Measurements from ENCODE around the gene CRELD1.
A peak's percentile ranks its signal among the peaks of the same experiment; 100 is the strongest.

Gene CRELD1

GRCh38 chr3:9970020-9970652, 36.5 kb downstream of the CRELD1 start:
- in situ Hi-C loops (cut with HindIII; ENCODE audit: low sequenced_read_pairs): no loop called here

DNA sequence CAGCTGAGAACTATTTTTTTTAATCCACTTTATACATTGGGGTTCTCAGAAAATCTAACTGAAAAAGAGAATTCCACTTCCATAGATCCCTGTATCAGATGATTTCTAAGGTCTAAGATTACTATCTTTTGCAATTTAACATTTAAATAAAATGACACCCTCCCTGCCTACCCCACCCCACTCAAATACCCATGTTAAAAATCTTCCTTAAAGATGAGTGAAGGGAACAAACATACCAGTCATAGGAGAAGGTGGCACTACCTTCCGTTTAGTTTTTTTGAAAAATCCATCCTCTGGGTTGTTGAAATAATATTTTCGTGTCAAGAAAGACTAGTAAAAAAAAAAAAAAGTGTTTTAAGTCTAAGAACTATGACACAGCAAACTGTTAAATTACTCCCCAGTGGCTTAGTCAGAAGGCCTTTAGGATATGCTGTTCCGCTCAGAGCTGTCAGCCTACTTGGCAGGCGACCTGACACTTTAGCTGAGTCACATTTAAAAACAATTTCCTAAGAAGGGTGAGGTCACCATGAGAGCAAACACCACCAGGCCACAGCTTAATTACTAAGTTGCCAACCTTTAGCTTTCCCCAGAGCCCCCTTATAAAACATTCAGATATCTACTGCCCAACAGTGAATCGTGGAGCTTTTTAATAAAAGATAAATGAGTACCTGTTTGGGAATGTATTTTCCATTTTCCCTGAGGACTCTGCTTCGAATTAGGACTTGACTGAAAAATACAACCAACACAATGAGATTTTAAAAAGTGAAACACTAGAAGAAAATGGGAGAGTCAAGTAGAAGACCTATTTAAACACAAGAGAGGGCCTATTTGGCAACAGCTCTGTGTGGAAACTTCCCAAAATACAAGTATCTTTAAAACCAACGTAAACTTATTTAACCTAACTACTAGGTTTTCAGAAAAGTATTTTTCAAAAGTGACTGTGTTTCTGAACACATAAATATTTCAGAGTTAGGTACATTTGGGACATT, 43.4 kb downstream of the CRELD1 start:
- peak; percentile 96 for DNase-seq (ENCODE audit: low read depth, low spot score)
- TF ChIP-seq, protein P1, sequence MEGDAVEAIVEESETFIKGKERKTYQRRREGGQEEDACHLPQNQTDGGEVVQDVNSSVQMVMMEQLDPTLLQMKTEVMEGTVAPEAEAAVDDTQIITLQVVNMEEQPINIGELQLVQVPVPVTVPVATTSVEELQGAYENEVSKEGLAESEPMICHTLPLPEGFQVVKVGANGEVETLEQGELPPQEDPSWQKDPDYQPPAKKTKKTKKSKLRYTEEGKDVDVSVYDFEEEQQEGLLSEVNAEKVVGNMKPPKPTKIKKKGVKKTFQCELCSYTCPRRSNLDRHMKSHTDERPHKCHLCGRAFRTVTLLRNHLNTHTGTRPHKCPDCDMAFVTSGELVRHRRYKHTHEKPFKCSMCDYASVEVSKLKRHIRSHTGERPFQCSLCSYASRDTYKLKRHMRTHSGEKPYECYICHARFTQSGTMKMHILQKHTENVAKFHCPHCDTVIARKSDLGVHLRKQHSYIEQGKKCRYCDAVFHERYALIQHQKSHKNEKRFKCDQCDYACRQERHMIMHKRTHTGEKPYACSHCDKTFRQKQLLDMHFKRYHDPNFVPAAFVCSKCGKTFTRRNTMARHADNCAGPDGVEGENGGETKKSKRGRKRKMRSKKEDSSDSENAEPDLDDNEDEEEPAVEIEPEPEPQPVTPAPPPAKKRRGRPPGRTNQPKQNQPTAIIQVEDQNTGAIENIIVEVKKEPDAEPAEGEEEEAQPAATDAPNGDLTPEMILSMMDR (IDR thresholded peaks at IDR 0.05; ENCODE audit: low read depth, low read length): no peak
- no peak overlapping the region for H3K4me3 ChIP-seq (ENCODE audit: low read depth, low read length)
- in situ Hi-C loops (cut with HindIII; ENCODE audit: low sequenced_read_pairs): no loop called here

More at GRCh38 chr3:9970020-9970652, 36.5 kb downstream of the CRELD1 start:
- no peak overlapping the region for H3K4me3 ChIP-seq (ENCODE audit: low read depth, low read length)
- DNase-seq (ENCODE audit: low read depth, low spot score): peak; percentile 75
- TF ChIP-seq, protein P1 (IDR thresholded peaks at IDR 0.05; ENCODE audit: low read depth, low read length): no peak

DNA sequence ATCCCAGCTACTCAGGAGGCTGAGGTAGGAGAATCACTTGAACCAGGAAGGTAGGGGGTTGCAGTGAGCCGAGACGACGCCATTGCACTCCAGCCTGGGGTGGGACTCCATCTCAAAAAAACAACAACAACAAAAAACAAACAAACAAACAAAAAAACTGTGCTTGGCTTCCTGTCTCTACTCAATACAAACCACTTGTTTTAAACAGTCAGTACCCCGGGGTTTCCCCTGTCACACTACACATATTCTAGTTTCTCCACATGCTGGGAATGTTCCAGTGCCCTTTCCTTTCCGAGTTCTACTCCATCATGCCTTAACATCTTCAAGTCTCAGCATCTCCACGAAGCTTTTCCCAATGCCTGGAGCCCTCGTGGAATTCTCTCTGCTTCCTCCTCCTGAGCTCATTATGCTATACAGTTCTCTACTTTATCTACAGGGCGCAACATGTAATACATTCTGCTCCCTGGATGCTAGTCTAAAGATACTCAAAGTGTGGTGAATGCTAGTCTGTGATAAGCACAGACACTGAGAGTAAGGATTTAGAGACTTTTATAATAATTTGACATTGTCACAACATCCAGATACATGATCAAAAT, 45.2 kb downstream of the CRELD1 start:
- in situ Hi-C loops (cut with HindIII; ENCODE audit: low sequenced_read_pairs): no loop called here
- no peak overlapping the region for H3K4me3 ChIP-seq (ENCODE audit: low read depth, low read length)
- DNase-seq (ENCODE audit: low read depth, low spot score): no peak
- TF ChIP-seq, protein P1 (IDR thresholded peaks at IDR 0.05; ENCODE audit: low read depth, low read length): no peak

- TF ChIP-seq, protein P1 (IDR thresholded peaks at IDR 0.05; ENCODE audit: low read depth, low read length): no peak
- DNase-seq (ENCODE audit: low read depth, low spot score): no peak
- in situ Hi-C loops (cut with HindIII; ENCODE audit: low sequenced_read_pairs): no loop called here
- H3K4me3 ChIP-seq (ENCODE audit: low read depth, low read length): no peak overlapping the region
These were observed 46.6 kb downstream of the CRELD1 start for GRCh38 chr3:9980251-9980650.

DNA sequence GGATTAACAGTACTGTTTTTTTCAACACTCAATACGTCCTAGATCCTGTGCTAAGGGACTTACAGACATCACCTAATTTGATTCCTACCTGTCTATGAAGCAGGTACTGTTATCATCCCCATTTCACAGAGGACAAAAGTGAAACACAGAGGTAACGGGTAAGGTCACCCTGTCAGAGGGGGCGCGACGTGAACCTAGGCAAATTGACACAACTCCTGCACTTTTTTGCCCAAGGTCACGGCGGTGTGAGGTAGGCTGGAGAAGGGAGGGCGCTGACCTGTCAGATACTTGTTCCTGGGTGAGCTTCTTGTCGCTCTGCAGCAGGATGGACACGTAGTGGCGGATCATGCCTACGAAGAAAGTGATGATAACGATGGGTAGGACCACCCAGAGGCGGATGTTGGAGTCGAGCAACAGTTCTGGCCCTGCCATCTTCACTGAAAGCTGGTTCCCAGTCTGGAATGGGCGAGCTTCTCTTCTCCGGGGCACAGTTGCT, 52.6 kb downstream of the CRELD1 start:
- in situ Hi-C loops (cut with HindIII; ENCODE audit: low sequenced_read_pairs): no loop called here
- H3K4me3 ChIP-seq (ENCODE audit: low read depth, low read length): peak overlapping the region; percentile 69
- TF ChIP-seq, protein P1 (IDR thresholded peaks at IDR 0.05; ENCODE audit: low read depth, low read length): no peak
- no peak for DNase-seq (ENCODE audit: low read depth, low spot score)

GRCh38 chr3:9994086-9994844, 60.6 kb downstream of the CRELD1 start:
- in situ Hi-C loops (cut with HindIII; ENCODE audit: low sequenced_read_pairs): no loop called here
- TF ChIP-seq, protein P1 (IDR thresholded peaks at IDR 0.05; ENCODE audit: low read depth, low read length): no peak
- no peak overlapping the region for H3K4me3 ChIP-seq (ENCODE audit: low read depth, low read length)
- peak; percentile 50 for DNase-seq (ENCODE audit: low read depth, low spot score)

Data from astrocyte of the spinal cord (primary cell).